GM19351 (cell line): Measurements from ENCODE around the gene SECTM1.
A peak's percentile ranks its signal among the peaks of the same experiment; 100 is the strongest.

Experiments
- ATAC-seq: cut with Tn5 transposase; IDR thresholded peaks from one replicate; pipeline ENCODE4 v1.9.1; 2021; ENCODE audit warnings: mild to moderate bottlenecking, moderate library complexity; ENCODE audit not compliant: unreplicated experiment

The SECTM1 gene

GRCh38 chr17:82301916-82302567 lies 31.5 kb downstream of the SECTM1 start:
- ATAC-seq, result no peak

DNA sequence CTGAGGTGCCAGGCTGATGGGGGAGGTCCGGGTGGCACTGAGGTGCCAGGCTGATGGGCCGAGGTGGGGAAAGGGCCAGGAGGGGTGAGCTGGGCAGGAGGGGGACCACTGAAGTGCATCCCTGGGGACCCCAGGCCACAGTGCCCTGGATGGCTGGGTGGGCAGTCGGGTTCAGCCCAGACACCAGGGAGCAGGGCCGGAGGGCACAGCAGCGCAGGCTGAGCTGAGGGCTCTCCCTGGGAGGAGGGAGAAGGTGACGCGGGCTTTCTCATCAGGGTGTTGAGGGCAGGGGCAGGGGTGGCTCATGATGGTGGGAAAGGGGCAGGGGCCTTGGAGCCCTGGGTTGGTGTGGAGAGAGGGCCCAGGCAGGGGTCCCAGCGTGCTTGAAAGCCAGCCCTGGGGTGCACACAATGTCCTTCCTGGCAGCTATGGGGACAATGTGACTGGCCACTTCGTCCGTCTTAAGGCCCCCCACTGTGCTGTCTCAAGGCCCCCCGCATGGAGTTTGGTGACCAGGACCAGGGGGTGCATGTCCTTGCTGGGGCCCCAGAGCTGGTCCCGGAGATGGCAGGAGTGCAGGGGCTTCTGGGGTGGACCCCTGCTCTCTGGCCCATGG lies 32.2 kb downstream of the SECTM1 start:
- ATAC-seq, result no peak

- ATAC-seq, result no peak
These were observed 32.8 kb downstream of the SECTM1 start for GRCh38 chr17:82300707-82301270.

DNA sequence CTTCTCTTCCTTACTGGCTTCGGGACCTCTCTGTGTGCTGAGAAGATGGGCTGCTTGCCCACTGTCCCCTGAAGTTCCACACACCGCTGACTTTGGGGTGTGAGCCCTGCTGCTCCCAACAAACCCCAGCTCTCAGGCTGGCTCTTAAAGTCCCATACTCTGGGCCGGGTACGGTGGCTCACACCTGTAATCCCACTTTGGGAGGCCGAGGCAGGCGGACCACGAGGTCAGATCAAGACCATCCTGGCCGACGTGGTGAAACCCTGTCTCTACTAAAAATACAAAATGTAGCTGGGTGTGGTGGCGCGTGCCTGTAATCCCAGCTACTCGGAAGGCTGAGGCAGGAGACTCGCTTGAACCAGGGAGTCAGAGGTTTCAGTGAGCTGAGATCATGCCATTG lies 33.3 kb downstream of the SECTM1 start:
- ATAC-seq, result no peak

DNA sequence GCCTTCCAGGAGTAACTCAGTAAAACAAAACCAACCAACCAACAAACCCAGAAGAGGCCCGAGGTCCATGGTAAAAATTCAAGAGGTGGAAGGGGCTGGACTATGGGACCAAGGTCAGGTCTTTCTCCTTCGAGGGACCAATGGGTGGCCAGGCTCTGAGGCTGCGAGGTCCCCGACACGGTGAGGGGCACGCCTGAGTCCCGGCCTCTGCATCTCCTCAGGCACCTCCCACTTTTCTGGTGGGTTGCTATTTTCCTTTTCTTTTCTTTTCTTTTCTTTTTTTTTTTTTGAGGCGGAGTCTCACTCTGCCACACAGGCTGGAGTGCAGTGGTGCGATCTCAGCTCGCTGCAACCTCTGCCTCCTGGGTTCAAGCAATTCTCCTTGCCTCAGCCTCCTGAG lies 34.1 kb downstream of the SECTM1 start:
- no peak for ATAC-seq

DNA sequence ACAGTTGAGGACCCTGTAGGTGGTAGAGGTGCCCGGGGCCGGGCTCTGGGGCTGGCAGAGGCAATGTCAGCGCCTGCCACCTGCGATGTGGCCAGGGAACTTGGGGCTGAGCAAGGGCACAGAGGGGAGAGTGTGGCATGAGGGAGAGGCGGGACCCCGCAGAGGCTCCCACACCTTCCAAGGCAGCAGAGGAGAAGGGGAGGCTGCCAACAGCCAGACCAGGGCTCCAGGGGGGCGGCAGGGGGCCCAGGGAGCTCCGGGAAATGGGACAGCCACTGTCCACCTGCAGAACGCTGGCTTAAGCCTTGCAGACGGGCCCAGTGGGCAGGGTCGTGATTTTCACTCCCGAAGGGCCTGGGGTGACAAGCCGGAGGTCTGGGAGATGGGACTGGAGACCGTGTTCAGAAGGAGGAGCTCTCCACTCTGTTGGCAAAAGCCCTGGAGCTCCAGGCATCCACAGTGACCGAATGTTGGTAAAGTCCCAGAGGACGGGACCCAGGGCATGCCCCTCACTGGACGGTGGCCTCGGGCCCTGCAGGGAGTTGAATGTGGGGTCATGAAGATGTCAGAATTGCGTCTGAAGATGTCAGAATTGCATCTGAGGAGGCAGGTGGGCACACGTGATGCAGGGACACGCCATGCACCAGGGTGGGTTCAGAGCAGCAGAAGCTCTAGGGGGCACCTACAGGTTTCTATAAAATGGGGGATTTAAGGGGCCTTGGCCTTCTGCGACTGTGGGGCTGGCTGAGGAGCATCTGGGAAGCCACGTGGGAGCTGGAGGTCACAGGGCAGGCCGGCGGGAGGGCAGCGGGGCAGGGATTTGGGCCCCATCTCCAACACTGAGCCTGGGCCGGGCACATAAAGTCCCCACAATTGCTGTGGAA lies 34.8 kb downstream of the SECTM1 start:
- ATAC-seq, result no peak

GRCh38 chr17:82297714-82298537 lies 35.6 kb downstream of the SECTM1 start:
- ATAC-seq, result peak; percentile 61

DNA sequence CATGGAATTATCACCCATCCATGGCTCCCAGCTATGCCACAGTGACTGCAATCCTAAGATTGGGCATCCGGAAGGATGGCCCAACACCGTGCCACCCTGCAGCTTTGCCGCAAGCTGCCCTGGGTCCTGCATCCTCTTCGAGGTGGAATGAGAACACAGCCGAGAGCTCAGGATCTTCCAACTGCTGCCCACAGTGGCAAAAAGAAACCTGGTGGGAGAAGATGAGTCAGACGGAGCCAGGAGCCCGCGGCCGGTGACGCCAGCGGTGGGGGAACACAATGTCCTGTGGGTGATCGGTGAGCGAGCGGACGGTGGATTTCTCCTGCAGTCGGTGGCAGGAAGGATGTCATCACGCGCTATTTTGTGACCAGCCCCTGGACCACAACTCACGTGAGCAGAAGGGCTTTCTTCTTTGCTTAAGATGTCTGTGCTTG lies 36.3 kb downstream of the SECTM1 start:
- ATAC-seq, result no peak

GRCh38 chr17:82296511-82297279 lies 36.9 kb downstream of the SECTM1 start:
- ATAC-seq, result no peak

DNA sequence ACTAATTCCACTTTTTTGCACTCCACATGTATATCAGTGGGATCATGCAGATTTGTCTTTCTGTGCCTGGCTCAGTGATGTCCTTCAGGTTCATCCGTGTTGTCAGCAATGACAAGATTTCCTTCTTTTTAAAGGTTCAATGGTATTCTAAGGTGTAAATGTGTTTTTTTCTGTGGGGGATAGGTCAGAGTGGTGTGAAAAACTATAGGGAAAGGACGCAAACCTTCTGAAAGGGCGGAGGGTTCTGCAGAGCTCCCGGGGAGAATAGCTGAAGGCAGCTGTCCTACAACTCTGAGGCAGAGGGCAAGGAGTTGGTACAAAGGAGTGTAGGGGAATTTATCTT lies 38.1 kb downstream of the SECTM1 start:
- ATAC-seq, result no peak

- no peak for ATAC-seq
These were observed 39.3 kb downstream of the SECTM1 start for GRCh38 chr17:82294064-82294773.

GRCh38 chr17:82292251-82293154 lies 41.1 kb downstream of the SECTM1 start:
- ATAC-seq, result peak; percentile 97

DNA sequence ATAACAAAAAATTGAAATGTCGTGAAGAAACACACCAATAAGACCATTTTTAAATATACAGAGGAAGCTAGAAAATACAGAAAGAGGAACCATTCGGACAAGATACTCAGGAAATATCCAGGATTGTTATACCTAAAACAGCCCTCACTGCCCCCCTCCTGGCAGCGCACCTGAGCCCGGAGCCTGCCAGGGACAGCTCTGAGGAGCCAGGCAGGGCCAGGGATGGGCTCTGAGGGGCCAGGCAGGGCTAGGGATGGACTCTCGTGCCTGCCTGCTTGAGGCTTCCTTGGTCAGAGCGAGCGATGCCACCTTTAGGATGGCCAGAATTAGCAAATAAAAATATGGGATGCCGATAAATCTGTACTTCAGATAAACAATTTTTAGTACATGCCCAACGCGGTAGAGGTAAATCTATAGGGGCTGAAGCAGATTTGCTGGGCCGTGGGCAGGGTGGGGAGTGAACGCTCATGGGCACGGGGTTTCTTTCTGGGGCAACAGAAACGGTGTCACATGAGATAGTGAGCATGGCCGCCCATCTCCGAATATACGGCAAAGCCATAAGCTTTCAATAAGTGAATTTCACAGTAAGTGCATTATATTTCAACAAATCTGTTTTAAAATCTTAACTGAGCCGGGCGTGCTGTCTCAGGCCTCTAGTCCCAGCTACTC lies 41.9 kb downstream of the SECTM1 start:
- no peak for ATAC-seq

- ATAC-seq, result no peak
These were observed 45.4 kb downstream of the SECTM1 start for GRCh38 chr17:82287868-82288801.

GRCh38 chr17:82287013-82287867 lies 46.3 kb downstream of the SECTM1 start:
- no peak for ATAC-seq

- ATAC-seq, result no peak
These were observed 48.4 kb downstream of the SECTM1 start for GRCh38 chr17:82285141-82285540.
